Activated CD4-positive, CD25-positive, alpha-beta regulatory T cell treated with anti-CD3 and anti-CD28 coated beads, Interleukin-2, amount 50 U/mL, for 72 hours (primary cell): ENCODE results near the gene CRYBG1.

ENCODE experiments used
- DNase-seq: peaks from one replicate; pipeline ENCODE4 v3.0.0; 2021

Gene CRYBG1

DNA sequence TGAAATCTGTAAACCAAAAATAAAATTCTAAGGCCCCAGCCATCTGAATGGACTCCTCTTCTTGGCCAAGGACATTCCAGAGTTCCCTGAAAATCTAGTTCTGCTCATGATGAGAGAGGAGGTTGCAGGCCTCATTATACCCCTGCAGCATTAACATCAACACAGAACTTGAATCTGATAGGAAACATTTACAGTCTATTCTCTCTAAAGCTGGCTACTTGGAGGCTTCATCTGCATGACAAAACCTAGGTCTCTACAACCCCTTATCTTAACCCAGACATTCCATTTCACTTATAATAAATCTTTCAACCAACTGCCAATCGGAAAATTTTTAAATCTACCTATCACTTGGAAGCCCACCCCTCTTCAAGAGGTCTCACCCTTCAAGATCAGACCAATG, 253.1 kb downstream of the CRYBG1 start:
- no peak for DNase-seq

DNA sequence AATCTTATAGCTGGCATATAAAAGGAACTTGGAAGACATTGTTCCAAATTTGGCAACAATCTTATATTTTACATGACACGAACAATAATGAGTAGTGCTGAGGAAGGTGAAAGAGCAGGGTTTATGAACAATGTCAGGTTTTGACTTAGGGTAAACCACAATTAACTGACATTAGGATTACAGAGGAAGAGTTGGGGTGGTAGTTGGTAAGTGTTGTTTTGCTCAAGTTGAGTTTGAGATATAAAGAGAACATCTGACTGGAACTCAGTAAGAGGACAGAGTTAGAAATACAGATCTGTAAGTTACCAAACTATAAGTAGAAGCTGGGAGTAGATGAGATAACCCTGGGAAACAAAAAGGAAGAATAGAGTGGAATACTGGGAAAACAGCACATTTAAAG, 253.6 kb downstream of the CRYBG1 start:
- DNase-seq = no peak

DNA sequence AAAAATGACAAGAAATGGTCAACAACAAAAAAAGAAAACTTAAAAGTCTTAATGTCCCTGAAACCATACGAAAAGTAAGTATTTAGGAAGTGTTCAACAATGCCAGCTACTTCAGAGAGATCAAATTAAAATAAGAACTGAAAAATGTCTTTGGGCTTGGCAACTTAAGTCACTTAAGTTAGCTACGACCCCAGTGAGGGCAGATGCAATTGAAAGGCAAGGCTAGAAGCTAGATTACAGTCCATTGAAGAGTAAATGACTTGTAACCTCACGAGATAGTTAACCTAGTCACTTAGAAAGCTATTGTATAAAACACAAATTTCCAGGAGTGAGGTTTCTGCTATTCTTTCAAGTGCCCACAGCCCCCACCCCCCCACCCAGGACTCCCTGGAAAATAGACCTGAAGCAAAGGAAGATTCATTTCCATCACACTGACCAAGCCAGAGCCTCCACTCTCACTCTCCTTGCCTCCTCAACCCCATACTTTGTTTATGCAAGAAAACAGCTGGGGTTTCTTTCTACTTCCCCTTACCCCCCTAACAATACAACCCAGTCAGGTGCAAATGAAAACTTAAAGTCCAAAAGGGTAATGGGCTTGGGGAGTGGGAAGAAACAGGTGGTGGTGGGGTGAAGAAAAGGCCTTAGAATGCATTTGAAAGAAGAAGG, 254.2 kb downstream of the CRYBG1 start:
- DNase-seq = no peak

DNA sequence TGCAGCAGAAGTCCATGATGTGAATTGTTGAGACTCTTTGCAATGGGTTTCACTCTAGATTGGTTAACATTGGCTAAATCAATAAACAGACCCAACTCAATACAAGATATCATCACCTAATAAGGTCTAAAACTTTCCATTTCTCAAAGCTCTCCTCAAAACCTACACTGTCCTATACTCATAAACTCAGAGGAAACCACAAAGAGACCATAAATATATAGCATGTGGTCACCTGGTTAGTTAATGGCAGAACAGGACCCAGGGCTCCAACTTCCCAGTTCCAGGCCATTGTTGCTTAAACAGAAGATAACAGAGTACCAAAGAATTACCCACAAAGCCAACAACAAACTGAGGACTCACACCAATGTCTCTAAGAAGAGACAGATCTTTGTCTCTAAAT, 256.8 kb downstream of the CRYBG1 start:
- DNase-seq = no peak

DNA sequence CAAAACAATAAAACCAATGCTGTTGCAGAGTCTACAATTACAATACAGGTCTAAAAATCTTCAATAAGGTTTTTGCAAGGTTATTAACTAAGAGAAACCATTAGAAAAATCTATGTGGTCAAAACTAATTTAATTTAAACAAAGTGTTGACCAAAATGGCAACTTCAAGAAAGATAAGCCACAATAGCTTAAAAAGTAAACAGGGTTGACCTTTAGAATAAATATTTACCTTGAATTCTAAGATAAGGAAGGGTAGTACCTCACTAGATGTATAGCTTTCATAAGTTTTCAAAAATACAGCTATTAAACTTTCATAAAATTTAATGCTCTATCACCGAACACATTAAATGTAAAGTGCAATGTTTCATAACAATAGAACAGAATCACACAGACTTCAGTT, 257.3 kb downstream of the CRYBG1 start:
- no peak for DNase-seq

DNA sequence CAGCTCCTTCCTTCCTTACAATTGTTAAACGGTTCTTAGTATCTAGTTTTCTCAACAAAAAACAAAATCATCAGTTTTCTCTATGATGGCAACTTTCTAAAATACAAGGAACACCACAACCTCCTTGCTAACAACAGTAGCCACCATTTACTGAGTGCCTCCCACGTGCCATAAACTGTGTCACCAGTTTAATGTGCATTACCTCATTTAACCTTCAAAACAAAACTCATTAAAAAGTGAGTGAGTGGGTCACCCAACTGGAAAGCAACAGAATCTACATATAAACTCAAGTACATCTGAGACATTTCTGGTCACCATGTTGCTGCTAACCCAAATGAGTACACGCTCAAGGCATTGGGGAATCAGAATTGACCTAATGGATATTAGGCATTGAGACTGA, 257.8 kb downstream of the CRYBG1 start:
- DNase-seq = no peak

DNA sequence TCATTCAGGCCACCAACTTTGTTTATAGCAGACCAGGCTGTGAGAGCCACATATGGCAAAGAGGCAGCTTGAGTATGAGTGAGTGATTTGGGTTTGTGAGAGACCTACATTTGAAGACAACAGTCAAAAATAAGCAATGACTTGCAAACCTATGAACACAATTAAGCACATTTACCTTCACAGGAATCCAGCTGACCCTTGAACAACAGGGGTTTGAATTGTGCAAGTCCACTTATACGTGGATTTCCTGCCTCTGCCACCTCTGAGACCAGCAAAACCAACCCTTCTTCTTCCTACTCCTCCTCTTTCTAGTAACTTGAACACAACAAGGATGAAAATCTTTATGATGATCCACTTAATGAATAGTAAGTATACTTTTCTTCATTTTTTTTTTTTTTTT, 258.7 kb downstream of the CRYBG1 start:
- DNase-seq = no peak

DNA sequence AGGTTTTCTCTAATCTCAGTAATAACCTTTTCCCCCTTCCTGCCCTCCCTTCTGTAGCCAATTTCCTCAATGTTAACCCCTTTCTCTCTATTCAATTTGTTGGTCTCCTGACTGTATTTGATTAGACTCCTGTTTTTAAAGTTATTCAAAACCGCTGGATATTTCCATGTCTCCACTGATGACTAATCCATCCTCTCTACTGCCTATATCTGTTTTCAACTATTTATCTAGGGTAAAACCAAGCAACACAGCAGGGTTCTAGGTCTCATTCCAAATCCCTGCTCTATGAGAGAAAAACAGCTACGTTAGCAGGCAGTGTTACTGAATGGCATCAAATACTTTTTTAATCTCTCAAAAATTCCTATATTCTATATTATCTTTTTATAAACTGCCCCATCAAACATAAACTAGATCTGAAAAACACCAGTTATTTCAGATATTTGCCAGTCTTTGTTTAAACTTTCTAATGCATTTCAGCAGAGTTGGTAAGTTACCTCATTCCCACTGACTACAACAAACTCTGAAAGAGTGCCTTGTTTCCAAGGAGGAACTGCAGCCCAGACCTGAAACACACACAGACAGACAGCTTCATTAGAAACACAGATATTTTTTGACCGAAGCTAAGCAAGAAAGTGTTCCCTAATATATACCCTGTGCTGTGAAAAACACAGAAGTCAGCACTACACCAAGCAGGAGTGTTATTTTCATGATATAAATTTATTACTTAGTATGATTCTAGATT, 260.6 kb downstream of the CRYBG1 start:
- no peak for DNase-seq
